Adrenal gland (tissue), 12 donors: ENCODE results near the gene CRK. TPM values are rescaled to one million over a fixed set of nuclear protein-coding genes. Genes with fewer than 3 reads are reported as not detected.

Source experiments
- DNase-seq, 7 donors: peaks; one replicate each; pipeline ENCODE4 v3.0.0-alpha.2; 2019 to 2020
- H3K27ac ChIP-seq, 5 donors: fragments of 200-600 bp; sonication (generic) in 4 of 5; 1 replicate in 3 of 5; 2 replicates in 2 of 5; pipeline versions ENCODE4 v1.5.1 to v1.8.0; 2016 to 2020; ENCODE audit warnings: mild to moderate bottlenecking in 1 of 5
- H3K27me3 ChIP-seq: fragments of 200-600 bp; 2 replicates; pipeline ENCODE4 v1.8.0; 2021
- H3K36me3 ChIP-seq, 2 donors: fragments of 200-600 bp; replicated peaks in 1 of 2; 1 replicate in 1 of 2; 2 replicates in 1 of 2; pipeline versions ENCODE4 v1.5.1 to v1.8.0; 2018 to 2022
- H3K4me1 ChIP-seq, 2 donors: fragments of 200-600 bp; replicated peaks in 1 of 2; 1 replicate in 1 of 2; 2 replicates in 1 of 2; pipeline versions ENCODE4 v1.5.1 to v1.8.0; 2018 to 2021
- H3K4me3 ChIP-seq, 4 donors: fragments of 200-600 bp; sonication (generic) in 3 of 4; one replicate each; pipeline ENCODE4 v1.5.1; 2016 to 2018
- H3K9me3 ChIP-seq, 3 donors: fragments of 200-600 bp; sonication (generic) in 1 of 3; replicated peaks in 1 of 3; 1 replicate in 2 of 3; 2 replicates in 1 of 3; pipeline versions ENCODE4 v1.5.1 to v1.8.0; 2016 to 2021
- CTCF ChIP-seq, 6 experiments: fragments of 450-650 bp in 4 of 6; fragments of 200-600 bp in 2 of 6; sonication (generic) in 1 of 6; IDR thresholded peaks; 1 replicate in 5 of 6; 2 replicates in 1 of 6; pipeline versions ENCODE4 v1.5.1 to v1.8.0; 2016 to 2021; ENCODE audit warnings: antibody characterized with exemption in 6 of 6, mild to moderate bottlenecking in 2 of 6, moderate library complexity in 1 of 6
- POLR2A ChIP-seq, 2 donors: fragments of 450-650 bp; IDR thresholded peaks; one replicate each; pipeline ENCODE4 v1.6.1; 2017; ENCODE audit warnings: antibody characterized with exemption in 2 of 2, mild to moderate bottlenecking in 2 of 2, moderate library complexity in 1 of 2
- WGBS, 4 donors: extraction: QIAGEN DNeasy Blood & Tissue Kit in 2 of 4; methylation state at CpG; one replicate each; pipeline versions ENCODE4 v1.1.5 to v1.1.7; 2013 to 2017; 5-methylcytosine and 5-hydroxymethylcytosine counted together
- intact Hi-C, 2 donors: fragments of 100-400 bp; cut with DNase I; formaldehyde crosslinking; loops; one replicate each; pipeline versions ENCODE4 v1.14.1 to v1.15.0; 2022 to 2023
- polyA plus RNA-seq, 3 donors: library from polyadenylated mRNA; stranded (reverse); fragments of 200-250 nt in 2 of 3; fragments of 350-450 nt in 1 of 3; fragmentation: Illumina TruSeq in 1 of 3; extraction: RNeasy Lipid Tissue Mini Kit (QIAGEN cat#74804) in 1 of 3; gene quantifications; one replicate each; pipeline ENCODE4 v1.2.3, GENCODE V29; 2013 to 2014
- total RNA-seq, 9 donors: library from RNA; depleted of rRNA in 4 of 9; stranded (reverse); fragments of >200 nt in 4 of 9; fragments of 120-200 nt in 1 of 9; fragmentation: NEBNext Ultra II Directional in 1 of 9; extraction: Animal tissue kit (Norgen Biotek cat#: 25700) in 1 of 9; gene quantifications; one replicate each; pipeline versions ENCODE4 v1.1.0 to v1.2.4, GENCODE V29; 2013 to 2023
- donor health status: healthy with polysubstance abuse.
- donor health status: Bipolar disorder and iron deficiency.
- donor health status: DM: yes; HTN: yes; CAD: no.
- donor health status: DM: no; HTN: no; CAD: no.
- donor health status: DM: no; HTN: no; CAD: no.
- donor health status: DM: yes; HTN: yes; CAD: no.

CRK gene
- total and polyA plus RNA-seq, 12 donors, result 20.3 to 80.6 (median 58.5) TPM

GRCh38 chr17:1484060-1484535 lies 28.1 kb upstream of the CRK start:
- peak in 1 of 7 donors; percentile 45 for DNase-seq
- TF ChIP-seq POLR2A (IDR thresholded peaks at IDR 0.05) (no peak), CTCF (IDR thresholded peaks at IDR 0.05) (no peak)
- no peak overlapping the region for H3K4me3 ChIP-seq
- peak overlapping the region in 1 of 5 donors; percentile 97 for H3K27ac ChIP-seq
- no peaks in the 10 kb centered on the region for H3K27me3 ChIP-seq
- WGBS, 4 donors, result 92 to 98% (median 94%) methylated on average over 24 to 29 of the region's 29 CpGs
- no peaks in the 10 kb centered on the region for H3K9me3 ChIP-seq
- intact Hi-C loops, result no loop called here
- H3K36me3 ChIP-seq, result peaks cover 0 to 27% of the 10 kb centered on the region in 2 donors
- peaks cover 20 to 37% of the 10 kb centered on the region in 2 donors for H3K4me1 ChIP-seq

DNA sequence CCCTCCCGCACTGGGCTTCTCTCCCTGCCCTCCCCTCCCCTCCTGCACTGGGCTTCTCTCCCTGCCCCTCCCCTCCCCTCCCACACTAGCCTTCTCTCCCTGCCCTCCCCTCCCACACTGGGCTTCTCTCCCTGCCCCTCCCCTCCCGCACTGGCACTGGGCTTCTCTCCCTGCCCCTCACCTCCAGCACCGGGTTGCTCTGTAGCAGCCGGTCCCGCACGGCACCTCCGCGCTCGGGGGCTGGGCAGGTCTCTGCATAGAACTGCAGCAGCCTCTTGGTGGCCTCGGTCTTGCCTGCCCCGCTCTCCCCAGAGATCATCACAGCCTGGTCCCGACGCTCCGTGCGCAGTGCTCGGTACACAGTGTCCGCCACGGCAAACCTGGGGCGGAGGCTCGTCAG lies 26.6 kb upstream of the CRK start:
- DNase-seq, result peak in 2 of 7 donors; percentile 41 to 67
- TF ChIP-seq CTCF (IDR thresholded peaks at IDR 0.05) (no peak), POLR2A (IDR thresholded peaks at IDR 0.05) (no peak)
- intact Hi-C loops, result no loop called here
- no peak overlapping the region for H3K4me3 ChIP-seq
- H3K9me3 ChIP-seq, result no peaks in the 10 kb centered on the region
- H3K36me3 ChIP-seq, result peaks cover 0 to 41% of the 10 kb centered on the region in 2 donors
- peak overlapping the region in 1 of 5 donors; percentile 5 for H3K27ac ChIP-seq
- H3K4me1 ChIP-seq, result peaks cover 11 to 27% of the 10 kb centered on the region in 2 donors
- H3K27me3 ChIP-seq, result no peaks in the 10 kb centered on the region
- 0 to 90% (median 72%) methylated on average over 1 to 20 of the region's 20 CpGs for WGBS, 4 donors

DNA sequence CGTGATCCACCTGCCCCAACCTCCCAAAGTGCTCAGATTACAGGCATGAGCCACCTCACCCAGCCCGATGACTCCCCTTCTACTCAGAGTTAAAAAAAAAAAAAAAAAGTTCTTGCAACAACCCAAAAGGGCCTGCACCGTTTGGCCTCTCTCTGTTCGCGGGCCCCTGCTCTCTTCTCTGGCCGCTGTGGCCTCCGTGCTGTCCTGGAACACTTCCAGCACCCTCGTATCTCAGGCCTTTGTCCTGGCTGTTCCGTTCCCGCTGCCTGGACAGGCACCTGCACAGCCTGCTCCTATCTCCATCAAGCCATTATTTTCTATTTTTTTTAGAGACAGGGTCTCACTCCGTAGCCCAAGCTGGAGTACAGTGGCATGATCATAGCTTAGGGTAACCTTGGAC lies 25.7 kb upstream of the CRK start:
- Histone ChIP-seq H3K27me3 (no peaks in the 10 kb centered on the region), H3K27ac (no peak overlapping the region), H3K4me1 (peaks cover 6 to 17% of the 10 kb centered on the region in 2 donors), H3K4me3 (no peak overlapping the region), H3K36me3 (peaks cover 0 to 51% of the 10 kb centered on the region in 2 donors), H3K9me3 (no peaks in the 10 kb centered on the region)
- intact Hi-C loops, result no loop called here
- no peak for TF ChIP-seq POLR2A (IDR thresholded peaks at IDR 0.05)
- no peak for TF ChIP-seq CTCF (IDR thresholded peaks at IDR 0.05)
- 69 to 86% (median 82%) methylated on average over 11 of the region's 11 CpGs for WGBS, 4 donors
- DNase-seq, result no peak

DNA sequence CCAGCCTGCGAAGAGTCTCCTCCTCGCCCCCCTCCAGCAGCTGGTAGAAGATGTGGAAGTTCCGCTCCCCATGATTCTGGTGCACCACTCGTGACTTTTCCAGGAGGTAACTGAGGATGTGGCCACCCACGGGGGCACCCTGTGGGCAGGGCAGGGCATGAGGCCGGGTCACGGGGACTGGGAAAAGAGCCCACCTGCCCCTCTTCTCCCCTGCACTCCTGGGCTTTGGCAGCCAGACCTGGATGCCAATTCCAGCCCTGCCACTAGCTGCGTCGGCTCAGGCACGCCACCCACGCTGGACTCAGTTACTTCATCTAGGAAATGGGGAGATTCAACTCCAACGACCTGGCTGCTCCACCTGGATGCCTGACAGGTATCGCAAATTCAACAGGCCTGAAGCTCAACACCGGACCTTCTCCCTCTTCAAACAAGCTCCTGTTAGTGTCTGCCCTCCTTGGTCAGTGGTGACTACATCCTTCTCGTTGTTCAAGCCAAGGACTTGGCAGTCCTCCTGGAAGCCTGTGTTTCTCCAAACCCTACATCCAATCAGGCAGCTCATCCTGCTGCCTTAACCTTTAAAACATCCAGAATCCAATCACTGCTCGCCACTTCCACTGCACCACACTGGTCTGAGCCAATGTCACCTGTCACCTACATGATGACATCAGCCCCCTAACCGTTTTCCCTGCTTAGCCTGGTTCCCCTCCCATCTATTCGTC lies 24.9 kb upstream of the CRK start:
- Histone ChIP-seq H3K4me1 (peaks cover 6 to 9% of the 10 kb centered on the region in 2 donors), H3K27me3 (no peaks in the 10 kb centered on the region), H3K27ac (no peak overlapping the region), H3K4me3 (no peak overlapping the region), H3K36me3 (peaks cover 0 to 59% of the 10 kb centered on the region in 2 donors), H3K9me3 (no peaks in the 10 kb centered on the region)
- no peak for TF ChIP-seq CTCF (IDR thresholded peaks at IDR 0.05)
- no peak for TF ChIP-seq POLR2A (IDR thresholded peaks at IDR 0.05)
- DNase-seq, result peak in 3 of 7 donors; percentile 40 to 73 (median 60)
- intact Hi-C loops, result no loop called here
- WGBS, 4 donors, result 75 to 84% (median 80%) methylated on average over 11 to 18 of the region's 18 CpGs
